Measurements from ENCODE around the gene FZR1. TPM values are rescaled to one million over a fixed set of nuclear protein-coding genes. Genes with fewer than 3 reads are reported as not detected.

FZR1 gene
- total and polyA plus RNA-seq, 9 of the 15 experiments (the other 6 are each of a cell fraction or from before 2014, with no cell fraction given) = 0.18 to 48.0 (median 22.2) TPM

DNA sequence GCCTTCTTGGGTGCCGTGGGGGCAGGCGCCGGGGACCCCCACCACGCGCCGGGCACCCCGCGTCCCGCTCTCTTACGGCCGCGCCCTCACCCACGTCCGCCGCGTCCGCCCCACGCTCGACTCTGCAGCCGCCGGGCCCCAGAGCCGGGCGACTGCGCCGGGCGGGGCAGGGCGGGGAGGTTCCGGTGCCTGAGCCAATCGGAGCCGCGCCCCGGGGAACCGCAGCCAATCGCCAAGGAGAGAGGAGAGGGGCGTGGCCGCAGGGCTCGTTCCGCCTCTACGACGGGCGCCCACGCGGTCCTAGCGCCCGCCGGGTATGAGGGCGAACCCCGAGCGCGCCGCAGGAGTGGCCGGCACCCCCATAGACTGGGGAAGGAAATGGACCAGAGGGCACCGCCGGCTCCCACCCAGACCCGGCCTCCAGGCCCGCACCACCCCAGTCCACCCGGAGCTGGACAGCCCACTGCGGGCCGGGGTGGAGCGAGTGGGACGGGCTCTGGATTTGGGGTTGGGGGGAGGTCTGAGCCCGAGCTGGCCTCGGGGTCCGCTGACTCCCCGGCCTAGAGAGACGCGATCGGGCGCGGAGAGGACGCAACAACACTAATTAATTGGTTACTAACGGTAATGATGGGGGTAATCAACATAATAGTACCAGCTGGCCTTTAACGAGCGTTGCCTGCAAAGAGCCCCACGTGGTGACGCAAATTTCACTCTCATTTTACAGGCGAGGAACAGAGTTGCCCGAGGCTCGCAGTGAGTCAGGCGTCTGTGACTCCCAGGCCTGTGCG is 51.5 kb downstream of the FZR1 start, which contains the start of gene MFSD12 (continued):
- TF ChIP-seq RAD51 (IDR thresholded peaks at IDR 0.05; ENCODE audit: borderline replicate concordance, low read depth) = peak; percentile 33; the same call in 1 of the 2 replicates
- no peak for TF ChIP-seq ZNF143 (CRISPR knock-in tag; IDR thresholded peaks at IDR 0.05)
- TF ChIP-seq KAT8 (IDR thresholded peaks at IDR 0.05; ENCODE audit: low read depth) = no peak
- no peak for TF ChIP-seq NCOR1 (IDR thresholded peaks at IDR 0.05)
- TF ChIP-seq ZFPM2 (CRISPR knock-in tag; IDR thresholded peaks at IDR 0.05) = no peak
- TF ChIP-seq ZFX (CRISPR knock-in tag; IDR thresholded peaks at IDR 0.05) = peak; percentile 78
- peak; percentile 100 for TF ChIP-seq RBM25 (IDR thresholded peaks at IDR 0.05; ENCODE audit: low read depth, low read length, severe bottlenecking)
- TF ChIP-seq FOS (IDR thresholded peaks at IDR 0.05; ENCODE audit: extremely low read depth, insufficient read length) = peak; percentile 90
- peak; percentile 97 for TF ChIP-seq POLR2G (IDR thresholded peaks at IDR 0.05; ENCODE audit: low read depth, low read length)
- no peak for TF ChIP-seq GATA2 (CRISPR knock-in tag; IDR thresholded peaks at IDR 0.05)
- no peak for TF ChIP-seq NCOA1 (IDR thresholded peaks at IDR 0.05; ENCODE audit: low read depth)
- TF ChIP-seq TARDBP (IDR thresholded peaks at IDR 0.05) = peak; percentile 12; the same call in 1 of the 2 replicates
- no peak for TF ChIP-seq MTF1 (CRISPR knock-in tag; IDR thresholded peaks at IDR 0.05; ENCODE audit: borderline replicate concordance)
- peak; percentile 75 for TF ChIP-seq GABPB1 (CRISPR knock-in tag; IDR thresholded peaks at IDR 0.05)
- TF ChIP-seq ZNF232 (CRISPR knock-in tag; IDR thresholded peaks at IDR 0.05) = no peak
- peak; percentile 72 for TF ChIP-seq CTBP1 (IDR thresholded peaks at IDR 0.05; ENCODE audit: borderline replicate concordance)
- 0 out of 2 replicates have a peak, but pooled peaks have one; percentile 16 for TF ChIP-seq ZKSCAN1 (IDR thresholded peaks at IDR 0.05; ENCODE audit: low read depth, low read length)
- no peak for TF ChIP-seq ZNF551 (CRISPR knock-in tag; IDR thresholded peaks at IDR 0.05)
- TF ChIP-seq NEUROD1 (IDR thresholded peaks at IDR 0.05; ENCODE audit: borderline replicate concordance, low read depth, low read length, partially characterized antibody) = peak; percentile 99
- TF ChIP-seq ZNF586 (CRISPR knock-in tag; conservative IDR thresholded peaks at IDR 0.05) = 0 out of 2 replicates have a peak, but pooled peaks have one; percentile 22
- TF ChIP-seq POLR2A (conservative IDR thresholded peaks at IDR 0.05) = peak; percentile 68
- no peak for TF ChIP-seq PML (IDR thresholded peaks at IDR 0.05; ENCODE audit: low read length)
- TF ChIP-seq FIP1L1 (IDR thresholded peaks at IDR 0.05; ENCODE audit: low read depth, low read length, poor library complexity, severe bottlenecking) = peak; percentile 83
- TF ChIP-seq, protein P1, sequence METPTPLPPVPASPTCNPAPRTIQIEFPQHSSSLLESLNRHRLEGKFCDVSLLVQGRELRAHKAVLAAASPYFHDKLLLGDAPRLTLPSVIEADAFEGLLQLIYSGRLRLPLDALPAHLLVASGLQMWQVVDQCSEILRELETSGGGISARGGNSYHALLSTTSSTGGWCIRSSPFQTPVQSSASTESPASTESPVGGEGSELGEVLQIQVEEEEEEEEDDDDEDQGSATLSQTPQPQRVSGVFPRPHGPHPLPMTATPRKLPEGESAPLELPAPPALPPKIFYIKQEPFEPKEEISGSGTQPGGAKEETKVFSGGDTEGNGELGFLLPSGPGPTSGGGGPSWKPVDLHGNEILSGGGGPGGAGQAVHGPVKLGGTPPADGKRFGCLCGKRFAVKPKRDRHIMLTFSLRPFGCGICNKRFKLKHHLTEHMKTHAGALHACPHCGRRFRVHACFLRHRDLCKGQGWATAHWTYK (CRISPR knock-in tag; IDR thresholded peaks at IDR 0.05) = no peak
- peak; percentile 78 for TF ChIP-seq GABPA (tag; conservative IDR thresholded peaks at IDR 0.05; ENCODE audit: low read depth)
- peak in 1 of 2 experiments; percentile 73; a peak in 2 of 4 replicates for TF ChIP-seq NONO (IDR thresholded peaks at IDR 0.05; ENCODE audit: low read depth in 2 of 2, low read length in 1 of 2)
- TF ChIP-seq NFE2 (IDR thresholded peaks at IDR 0.05; ENCODE audit: low read depth) = peak; percentile 14; the same call in 1 of the 2 replicates
- peak; percentile 33; the same call in 1 of the 2 replicates for TF ChIP-seq HCFC1 (IDR thresholded peaks at IDR 0.05; ENCODE audit: low read depth, low read length)
- TF ChIP-seq EP400 (IDR thresholded peaks at IDR 0.05) = peak; percentile 76
- TF ChIP-seq ZNF507 (tag; conservative IDR thresholded peaks at IDR 0.05) = no peak
